ENCODE measurements around the gene SKI. TPM values are rescaled to one million over a fixed set of nuclear protein-coding genes. Genes with fewer than 3 reads are reported as not detected.

SKI gene
- total and polyA plus RNA-seq, 10 of the 15 experiments (the other 5 are each of a cell fraction or from before 2014, with no cell fraction given): 0.03 to 14.9 (median 0.96) TPM

GRCh38 chr1:2310332-2311183 lies 82.4 kb downstream of the SKI start:
- H3K4me1 ChIP-seq (ENCODE audit: control insufficient read depth, insufficient read depth, low read length): peaks cover 10% of the 10 kb centered on the region
- H3K4me3 ChIP-seq: no peak overlapping the region
- ATAC-seq (no peak), FAIRE-seq (no peak), DNase-seq (ENCODE audit: low read depth, low spot score) (no peak)
- H2AFZ ChIP-seq (ENCODE audit: control insufficient read depth, low read depth, low read length): no peak overlapping the region
- peaks cover 2 to 9% of the 10 kb centered on the region in 2 experiments; a peak in 3 of 4 replicates for H3K36me3 ChIP-seq (ENCODE audit: control insufficient read depth in 2 of 2, insufficient read depth in 2 of 2, low read length in 1 of 2)
- intact Hi-C loops (cut with micrococcal nuclease; ENCODE audit: unreplicated experiment): loop anchor here (5.0 kb wide), 2 partner anchors 83 to 113 kb away; partner anchors contain the start of gene SKI
- no peaks in the 10 kb centered on the region for H3K27me3 ChIP-seq (replicated peaks in 1 of 2; ENCODE audit: control insufficient read depth in 2 of 2, insufficient read depth in 2 of 2, low read length in 1 of 2)
- no peak overlapping the region for H3K9ac ChIP-seq (ENCODE audit: control insufficient read depth, insufficient read depth, low read length)
- H3K79me2 ChIP-seq (ENCODE audit: control insufficient read depth, insufficient read depth, low read length): no peaks in the 10 kb centered on the region
- WGBS (ENCODE audit: insufficient coverage, insufficient replicate concordance, low lambda C conversion rate, missing lambda C conversion rate): 88% methylated on average over 25 of the region's 28 CpGs
- no peaks in the 10 kb centered on the region for H4K20me1 ChIP-seq (ENCODE audit: control insufficient read depth, insufficient read depth)
- H3K4me2 ChIP-seq (ENCODE audit: control insufficient read depth, insufficient read depth): no peak overlapping the region
- no peak overlapping the region for H3K27ac ChIP-seq (ENCODE audit: control insufficient read depth, insufficient read depth)
- ChIA-PET POLR2A (no interaction called here), SMC1A (ENCODE audit: uncharacterized antibody, unreplicated experiment) (no interaction called here), RAD21 (ENCODE audit: unreplicated experiment) (interaction anchor here (1.0 kb wide), 1 partner anchor 116 kb away, joined by 3 read pairs; the partner anchor contains the start of gene FAAP20), CTCF (interaction anchor here (0.6 kb wide), 1 partner anchor 69 kb away, joined by 3 read pairs; no protein-coding TSS in a partner anchor)
- in situ Hi-C loops (cut with MboI): no loop called here
- BruUV-seq (replicated peaks): no TSS peak
- H3K9me3 ChIP-seq (replicated peaks; ENCODE audit: control insufficient read depth, insufficient read depth, low read length): no peaks in the 10 kb centered on the region
- no peak for TF ChIP-seq MAX (IDR thresholded peaks at IDR 0.05; ENCODE audit: low read depth, low read length)
- TF ChIP-seq NR2F1 (conservative IDR thresholded peaks at IDR 0.05): no peak
- TF ChIP-seq PML (IDR thresholded peaks at IDR 0.05; ENCODE audit: low read length): no peak
- no peak for TF ChIP-seq ZNF24 (IDR thresholded peaks at IDR 0.05)
- no peak for TF ChIP-seq IKZF2 (IDR thresholded peaks at IDR 0.05)
- TF ChIP-seq FOXK2 (IDR thresholded peaks at IDR 0.05): no peak
- no peak for TF ChIP-seq ZNF384 (IDR thresholded peaks at IDR 0.05; ENCODE audit: borderline replicate concordance, low read depth, low read length)
- no peak for TF ChIP-seq RFX5 (IDR thresholded peaks at IDR 0.05; ENCODE audit: low read depth, low read length)
- TF ChIP-seq CHD1 (IDR thresholded peaks at IDR 0.05; ENCODE audit: low read depth, low read length): no peak
- no peak for TF ChIP-seq CTCF (IDR thresholded peaks at IDR 0.05 in 2 of 3, conservative IDR thresholded peaks at IDR 0.05 in 1 of 3; ENCODE audit: control insufficient read depth in 2 of 3, extremely low read depth in 1 of 3, insufficient read depth in 1 of 3, low read depth in 3 of 3, low read length in 3 of 3)
- no peak for TF ChIP-seq LARP7 (IDR thresholded peaks at IDR 0.05)
- TF ChIP-seq MEF2B (IDR thresholded peaks at IDR 0.05; ENCODE audit: partially characterized antibody, poor library complexity, severe bottlenecking): no peak
- TF ChIP-seq CHD4 (IDR thresholded peaks at IDR 0.05): no peak
- TF ChIP-seq EP300 (IDR thresholded peaks at IDR 0.05; ENCODE audit: borderline replicate concordance in 1 of 2, control insufficient read depth in 1 of 2, low read depth in 2 of 2, low read length in 2 of 2): no peak
- no peak for TF ChIP-seq EGR1 (IDR thresholded peaks at IDR 0.05; ENCODE audit: borderline replicate concordance in 1 of 2, low read depth in 2 of 2, low read length in 2 of 2)
- TF ChIP-seq REST (IDR thresholded peaks at IDR 0.05; ENCODE audit: low read depth, low read length): no peak
- TF ChIP-seq GABPA (IDR thresholded peaks at IDR 0.05; ENCODE audit: low read depth): no peak
- no peak for TF ChIP-seq RBBP5 (conservative IDR thresholded peaks at IDR 0.05)
